H1 (cell line): ENCODE results near the gene CHD2. TPM values are rescaled to one million over a fixed set of nuclear protein-coding genes. Genes with fewer than 3 reads are reported as not detected.

Experiments
- CTCF ChIA-PET: fragments of 300-600 bp; sonication (Branson Sonifier 250); formaldehyde crosslinking; loops from one replicate; lab custom pipeline; 2021; ENCODE audit not compliant: partially characterized antibody; lab: Charles Lee
- POLR2A ChIA-PET: fragments of 300-600 bp; sonication (Branson Sonifier 250); formaldehyde crosslinking; loops from one replicate; lab custom pipeline; 2021; ENCODE audit warnings: inconsistent platforms; ENCODE audit not compliant: partially characterized antibody; lab: Charles Lee
- DNase-seq, 2 experiments: peaks; one replicate each; pipeline versions ENCODE4 v3.0.0 to v3.0.0-alpha.2; 2010 to 2022; ENCODE audit warnings: low spot score in 2 of 2, low read depth in 1 of 2, mixed read lengths in 1 of 2
- FAIRE-seq: peaks from 2 replicates; lab custom pipeline; 2011; peaks lifted over from hg19 to GRCh38; lab: Jason Lieb, UNC
- H2AFZ ChIP-seq: 2 replicates; pipeline ENCODE4 v1.8.1; 2012; ENCODE audit warnings: low read length, inconsistent platforms
- H2AK5ac ChIP-seq: 2 replicates; pipeline ENCODE4 v1.6.1; 2013; ENCODE audit warnings: low read depth, low read length
- H2BK120ac ChIP-seq: replicated peaks from 2 replicates; pipeline ENCODE3; 2013; ENCODE audit warnings: low read depth, low read length, inconsistent platforms
- H2BK12ac ChIP-seq: 2 replicates; pipeline ENCODE4 v1.6.1; 2013; ENCODE audit warnings: low read depth, low read length
- H2BK15ac ChIP-seq: 2 replicates; pipeline ENCODE4 v1.6.1; 2013; ENCODE audit warnings: low read length
- H2BK20ac ChIP-seq: 2 replicates; pipeline ENCODE4 v1.6.1; 2013; ENCODE audit warnings: low read length
- H2BK5ac ChIP-seq: 2 replicates; pipeline ENCODE4 v1.6.1; 2013; ENCODE audit warnings: low read depth, low read length
- H3K14ac ChIP-seq: 2 replicates; pipeline ENCODE4 v1.6.1; 2013; ENCODE audit warnings: inconsistent platforms; ENCODE audit not compliant: insufficient read length
- H3K18ac ChIP-seq: 2 replicates; pipeline ENCODE4 v1.6.1; 2013; ENCODE audit warnings: low read length; ENCODE audit errors: extremely low read depth
- H3K23ac ChIP-seq: 2 replicates; pipeline ENCODE4 v1.6.1; 2013; ENCODE audit warnings: inconsistent platforms; ENCODE audit not compliant: insufficient read length
- H3K23me2 ChIP-seq: 2 replicates; pipeline ENCODE4 v1.6.1; 2013; ENCODE audit warnings: low read depth, low read length
- H3K27ac ChIP-seq: 2 replicates; pipeline ENCODE4 v1.6.1; 2011; ENCODE audit warnings: low read depth, low read length, inconsistent platforms
- H3K27me3 ChIP-seq, 4 experiments: replicated peaks in 1 of 4; 1 replicate in 1 of 4; 2 replicates in 3 of 4; pipeline versions ENCODE4 v1.6.1 to v1.8.1; 2011 to 2013; ENCODE audit warnings: low read length in 3 of 4, mild to moderate bottlenecking in 3 of 4, inconsistent platforms in 2 of 4, mixed read lengths in 2 of 4, moderate library complexity in 1 of 4; ENCODE audit not compliant: control insufficient read depth in 3 of 4, insufficient read depth in 3 of 4; ENCODE audit errors: extremely low read depth in 1 of 4
- H3K36me3 ChIP-seq, 4 experiments: 2 replicates each; pipeline versions ENCODE4 v1.6.1 to v1.8.1; 2011 to 2013; ENCODE audit warnings: mild to moderate bottlenecking in 4 of 4, low read length in 3 of 4, moderate library complexity in 2 of 4, control low read depth in 1 of 4, inconsistent platforms in 1 of 4; ENCODE audit not compliant: insufficient read depth in 4 of 4, control insufficient read depth in 2 of 4
- H3K4ac ChIP-seq: replicated peaks from 2 replicates; pipeline ENCODE3; 2013; ENCODE audit warnings: low read length, low read depth, mixed read lengths, inconsistent platforms; ENCODE audit not compliant: insufficient read length
- H3K4me1 ChIP-seq, 4 experiments: replicated peaks in 1 of 4; 1 replicate in 1 of 4; 2 replicates in 3 of 4; pipeline versions ENCODE4 v1.6.1 to v1.8.1; 2011 to 2013; ENCODE audit warnings: low read length in 3 of 4, inconsistent platforms in 2 of 4, mixed read lengths in 1 of 4; ENCODE audit not compliant: insufficient read depth in 4 of 4, control insufficient read depth in 3 of 4
- H3K4me2 ChIP-seq, 2 experiments: 2 replicates each; pipeline versions ENCODE4 v1.6.1 to v1.8.1; 2011 to 2013; ENCODE audit warnings: low read depth in 2 of 2, low read length in 2 of 2, control low read depth in 1 of 2, inconsistent platforms in 1 of 2, mild to moderate bottlenecking in 1 of 2; ENCODE audit not compliant: insufficient read depth in 1 of 2
- H3K4me3 ChIP-seq, 4 experiments: fragments of 200-600, 300-600 bp in 1 of 4; sonication (generic), shearing (Covaris generic), sonication (Bioruptor Twin) in 1 of 4; 2 replicates each; pipeline versions ENCODE4 v1.5.1 to v1.8.1; 2011 to 2016; ENCODE audit warnings: low read length in 4 of 4, low read depth in 3 of 4, control low read depth in 2 of 4, inconsistent platforms in 2 of 4, mild to moderate bottlenecking in 2 of 4, mixed read lengths in 1 of 4, moderate library complexity in 1 of 4; ENCODE audit not compliant: insufficient read depth in 2 of 4; ENCODE audit errors: extremely low read depth in 1 of 4
- H3K56ac ChIP-seq: replicated peaks from 2 replicates; pipeline ENCODE3; 2013; ENCODE audit warnings: low read depth, mild to moderate bottlenecking, mixed read lengths, low read length, inconsistent platforms; ENCODE audit not compliant: insufficient read length
- H3K79me1 ChIP-seq: 2 replicates; pipeline ENCODE4 v1.6.1; 2013; ENCODE audit warnings: low read depth, low read length, control low read depth
- H3K79me2 ChIP-seq, 2 experiments: 2 replicates each; pipeline versions ENCODE4 v1.6.1 to v1.8.1; 2012 to 2013; ENCODE audit warnings: low read length in 2 of 2, mild to moderate bottlenecking in 2 of 2, inconsistent platforms in 1 of 2; ENCODE audit not compliant: insufficient read depth in 2 of 2, control insufficient read depth in 1 of 2
- H3K9ac ChIP-seq, 4 experiments: replicated peaks in 1 of 4; 1 replicate in 1 of 4; 2 replicates in 3 of 4; pipeline versions ENCODE4 v1.6.1 to v1.8.1; 2011 to 2013; ENCODE audit warnings: low read depth in 3 of 4, low read length in 3 of 4, control low read depth in 2 of 4, mild to moderate bottlenecking in 2 of 4, moderate library complexity in 2 of 4, inconsistent platforms in 1 of 4; ENCODE audit errors: extremely low read depth in 1 of 4
- H3K9me3 ChIP-seq, 2 experiments: 2 replicates each; pipeline versions ENCODE4 v1.6.1 to v1.8.1; 2012 to 2013; ENCODE audit warnings: mild to moderate bottlenecking in 2 of 2, moderate library complexity in 2 of 2, control low read depth in 1 of 2, inconsistent platforms in 1 of 2, low read depth in 1 of 2, low read length in 1 of 2, mixed read lengths in 1 of 2; ENCODE audit not compliant: insufficient read depth in 2 of 2
- H4K20me1 ChIP-seq, 2 experiments: replicated peaks in 1 of 2; 2 replicates each; pipeline versions ENCODE3 to v1.8.1; 2011 to 2013; ENCODE audit warnings: inconsistent platforms in 2 of 2, low read length in 2 of 2, mild to moderate bottlenecking in 1 of 2; ENCODE audit not compliant: insufficient read depth in 2 of 2, control insufficient read depth in 1 of 2
- H4K5ac ChIP-seq: 2 replicates; pipeline ENCODE4 v1.6.1; 2013; ENCODE audit warnings: low read length, low read depth, mixed read lengths, inconsistent platforms; ENCODE audit not compliant: insufficient read length
- H4K8ac ChIP-seq: 2 replicates; pipeline ENCODE4 v1.8.0; 2013; ENCODE audit warnings: mild to moderate bottlenecking, moderate library complexity, low read length, inconsistent platforms; ENCODE audit not compliant: insufficient read depth; ENCODE audit errors: extremely low read depth
- H4K91ac ChIP-seq: replicated peaks from 2 replicates; pipeline ENCODE3; 2013; ENCODE audit warnings: low read length, mixed read lengths, inconsistent platforms; ENCODE audit not compliant: insufficient read length
- CBX5 ChIP-seq: fragments of 300-800, 300-1000 bp; sonication (generic); IDR thresholded peaks from 2 replicates; pipeline ENCODE4 v1.7.1; 2016; ENCODE audit warnings: antibody characterized with exemption, low read length, low read depth
- CHD2 ChIP-seq: IDR thresholded peaks from 2 replicates; pipeline ENCODE4 v1.6.1; 2012; ENCODE audit warnings: low read length, improper control_type of control experiment
- FOSL1 ChIP-seq: IDR thresholded peaks from 2 replicates; pipeline ENCODE4 v1.6.1; 2011; ENCODE audit warnings: mild to moderate bottlenecking, low read depth, low read length, moderate library complexity; ENCODE audit not compliant: insufficient read depth
- GABPA ChIP-seq: IDR thresholded peaks from 2 replicates; pipeline ENCODE4 v1.6.1; 2011; ENCODE audit warnings: mild to moderate bottlenecking, low read length, moderate library complexity, borderline replicate concordance; ENCODE audit not compliant: insufficient read depth
- MAFK ChIP-seq: IDR thresholded peaks from 2 replicates; pipeline ENCODE4 v1.6.1; 2012; ENCODE audit warnings: low read depth, mild to moderate bottlenecking, improper control_type of control experiment, low read length
- PHF8 ChIP-seq: fragments of 200-600 bp; sonication (generic); conservative IDR thresholded peaks from 2 replicates; pipeline ENCODE4 v1.7.1; 2012; ENCODE audit warnings: low read depth, mild to moderate bottlenecking, inconsistent platforms, low read length, moderate library complexity
- POLR2A ChIP-seq, 2 experiments: IDR thresholded peaks; 1 replicate in 1 of 2; 2 replicates in 1 of 2; pipeline ENCODE4 v1.6.1; 2011; ENCODE audit warnings: low read depth in 2 of 2, low read length in 2 of 2, mild to moderate bottlenecking in 2 of 2; ENCODE audit errors: control extremely low read depth in 1 of 2
- RAD21 ChIP-seq, 2 experiments: IDR thresholded peaks in 1 of 2; conservative IDR thresholded peaks in 1 of 2; 2 replicates each; pipeline ENCODE4 v1.6.1; 2011; ENCODE audit warnings: low read depth in 2 of 2, low read length in 2 of 2, improper control_type of control experiment in 1 of 2, inconsistent platforms in 1 of 2, mild to moderate bottlenecking in 1 of 2, moderate library complexity in 1 of 2
- RNF2 ChIP-seq: fragments of 200-900, 300-1000 bp; sonication (generic); IDR thresholded peaks from 2 replicates; pipeline ENCODE4 v1.7.1; 2016; ENCODE audit warnings: borderline replicate concordance, low read depth, mild to moderate bottlenecking, antibody characterized with exemption, low read length; ENCODE audit not compliant: poor library complexity, severe bottlenecking; ENCODE audit errors: missing control alignments
- SAP30 ChIP-seq: fragments of 300-600 bp; sonication (generic); IDR thresholded peaks from 2 replicates; pipeline ENCODE4 v1.7.1; 2012; ENCODE audit warnings: low read length, moderate library complexity, mild to moderate bottlenecking, inconsistent platforms; ENCODE audit not compliant: insufficient read depth, insufficient replicate concordance
- SIRT6 ChIP-seq: IDR thresholded peaks from one replicate; pipeline ENCODE4 v1.7.1; 2012; ENCODE audit warnings: low read length, inconsistent platforms
- SP1 ChIP-seq: IDR thresholded peaks from 2 replicates; pipeline ENCODE4 v1.6.1; 2011; ENCODE audit warnings: low read depth, low read length
- SP4 ChIP-seq: IDR thresholded peaks from 2 replicates; pipeline ENCODE4 v1.6.1; 2012; ENCODE audit warnings: low read length, inconsistent platforms
- TAF7 ChIP-seq: optimal IDR thresholded peaks from 2 replicates; pipeline ENCODE3; 2011; ENCODE audit warnings: low read depth, mild to moderate bottlenecking, inconsistent platforms, low read length, moderate library complexity, borderline replicate concordance
- TEAD4 ChIP-seq: IDR thresholded peaks from 2 replicates; pipeline ENCODE4 v1.6.1; 2012; ENCODE audit warnings: low read depth, low read length, inconsistent platforms, mixed read lengths
- WGBS, 2 experiments: shearing (Covaris generic) in 1 of 2; methylation state at CpG; one replicate each; pipeline versions ENCODE4 v1.1.6 to v1.1.7; 2013 to 2015; ENCODE audit warnings: low lambda C conversion rate in 2 of 2, mixed read lengths in 2 of 2, inconsistent platforms in 1 of 2, low coverage in 1 of 2, missing lambda C conversion rate in 1 of 2; ENCODE audit not compliant: insufficient replicate concordance in 2 of 2, insufficient coverage in 1 of 2, insufficient read length in 1 of 2; ENCODE audit errors: extremely low coverage in 1 of 2, missing lambda C conversion rate in 1 of 2; 5-methylcytosine and 5-hydroxymethylcytosine counted together
- polyA plus RNA-seq, 7 experiments: library from polyadenylated mRNA; depleted of rRNA in 3 of 7; stranded (reverse) in 5 of 7; unstranded in 2 of 7; fragments of >200 nt in 5 of 7; fragments of 200-250 nt in 2 of 7; gene quantifications; 1 replicate in 5 of 7; 2 replicates in 1 of 7; 4 replicates in 1 of 7; pipeline versions ENCODE4 v1.2.1 to v1.2.3, GENCODE V29; 2011 to 2013; ENCODE audit warnings: missing spikeins in 2 of 7, mixed read lengths in 2 of 7
- total RNA-seq: library from RNA; stranded (reverse); fragmentation: NEBNext Ultra II Directional; extraction: Animal tissue kit (Norgen Biotek cat#: 25700); gene quantifications from 2 replicates; pipeline ENCODE4 v1.2.1, GENCODE V29; 2021

Gene CHD2
- total and polyA plus RNA-seq, 2 of the 8 experiments (the other 6 are each of a cell fraction or from before 2014, with no cell fraction given) = 28.8 to 70.0 TPM

DNA sequence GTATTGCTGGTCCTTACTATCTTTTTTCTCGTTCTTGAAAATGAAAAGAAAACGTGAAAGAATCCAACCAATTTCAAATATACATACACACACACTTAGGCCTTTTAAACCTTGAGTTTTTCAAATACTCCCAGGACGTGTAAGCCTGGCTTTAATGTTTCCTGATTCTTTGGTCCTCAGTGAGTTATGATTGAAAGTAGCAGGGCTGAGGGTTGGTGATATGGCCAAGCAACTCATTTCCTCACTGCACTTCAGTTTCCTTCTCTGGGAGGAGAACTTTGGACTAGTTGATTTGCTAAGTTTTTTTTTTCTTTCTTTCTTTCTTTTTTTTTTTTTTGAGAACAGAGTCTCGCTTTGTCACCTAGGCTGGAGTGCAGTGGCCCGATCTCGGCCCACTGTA, 34.6 kb downstream of the CHD2 start:
- Histone ChIP-seq H3K14ac (no peak overlapping the region), H3K4me1 (no peaks in the 10 kb centered on the region), H2AK5ac (no peak overlapping the region), H2BK5ac (no peak overlapping the region), H3K4ac (no peak overlapping the region), H3K18ac (no peak overlapping the region), H3K23me2 (no peaks in the 10 kb centered on the region), H4K5ac (no peak overlapping the region), H3K9ac (no peak overlapping the region), H2BK20ac (no peak overlapping the region), H4K91ac (no peak overlapping the region), H3K79me1 (peaks cover 3% of the 10 kb centered on the region; the same call in 1 of the 2 replicates), H3K9me3 (no peaks in the 10 kb centered on the region), H2AFZ (no peak overlapping the region), H3K56ac (no peak overlapping the region), H3K36me3 (peaks cover 17 to 92% (median 67%) of the 10 kb centered on the region in 4 experiments), H4K8ac (no peak overlapping the region), H2BK12ac (no peak overlapping the region), H3K4me3 (no peak overlapping the region), H3K79me2 (peaks cover 0 to 13% of the 10 kb centered on the region in 2 experiments; a peak in 2 of 4 replicates), H2BK120ac (no peak overlapping the region), H3K27me3 (no peaks in the 10 kb centered on the region), H3K27ac (no peak overlapping the region), H3K4me2 (no peak overlapping the region), H2BK15ac (no peak overlapping the region), H4K20me1 (peaks cover 2 to 4% of the 10 kb centered on the region in 2 experiments), H3K23ac (no peak overlapping the region)
- 86% methylated on average over 5 of the region's 6 CpGs; no CpG with 5 or more reads in 1 of the 2 experiments for WGBS, 2 experiments
- CTCF ChIA-PET = interaction anchor here (0.7 kb wide), 1 partner anchor 11 kb away, joined by 3 read pairs; no protein-coding TSS in a partner anchor
- POLR2A ChIA-PET = no interaction called here
- FAIRE-seq (no peak), DNase-seq (no peak)
- TF ChIP-seq GABPA (no peak), RAD21 (IDR thresholded peaks at IDR 0.05 in 1 of 2, conservative IDR thresholded peaks at IDR 0.05 in 1 of 2; ENCODE audit: low read depth in 2 of 2, low read length in 2 of 2) (no peak), PHF8 (no peak), POLR2A (IDR thresholded peaks at IDR 0.05; ENCODE audit: control extremely low read depth in 1 of 2, low read depth in 2 of 2, low read length in 2 of 2) (no peak), SAP30 (no peak), FOSL1 (no peak), TAF7 (no peak), SP1 (no peak), MAFK (no peak), CHD2 (no peak), CBX5 (no peak), SIRT6 (no peak), SP4 (no peak), TEAD4 (no peak), RNF2 (no peak)
